GM12801 (cell line): ENCODE results near the gene TET1.

Experiments used
- CTCF ChIP-seq: IDR thresholded peaks from one replicate; pipeline ENCODE4 v1.5.1; 2011; ENCODE audit warnings: control low read depth; ENCODE audit not compliant: insufficient read length; ENCODE audit errors: extremely low read depth

TET1 gene

GRCh38 chr10:68742397-68742796 lies 182.3 kb downstream of the TET1 start:
- no peak for TF ChIP-seq CTCF
